Activated gamma-delta T cell (primary cell): ENCODE data around the gene MAFB.

ENCODE experiments used
- DNase-seq: peaks from one replicate; lab custom pipeline; 2025; lab: John Stamatoyannopoulos, UW

Gene MAFB

GRCh38 chr20:40703975-40704530 is 15.0 kb upstream of the MAFB start:
- no peak for DNase-seq

- DNase-seq, result no peak
These were observed 13.5 kb upstream of the MAFB start for GRCh38 chr20:40702504-40702903.

DNA sequence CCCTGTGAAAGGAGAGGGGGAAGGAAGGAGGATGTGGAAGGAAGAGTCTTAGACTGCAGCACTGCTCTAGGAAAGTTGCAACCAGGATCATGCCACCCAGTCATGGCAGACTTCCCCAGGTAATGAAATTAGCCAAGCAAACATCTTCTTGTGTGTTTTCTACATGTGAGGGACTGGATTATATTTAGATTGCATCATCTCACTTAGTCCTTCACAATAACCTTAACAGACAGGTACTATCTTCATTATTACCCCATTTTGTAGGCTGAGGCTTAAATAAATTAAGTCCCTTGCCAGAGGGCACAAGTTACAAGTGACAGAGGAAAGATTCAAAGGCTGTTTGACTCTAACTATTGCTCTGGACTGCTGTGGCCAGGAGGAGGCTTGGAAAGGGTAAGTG is 9.7 kb upstream of the MAFB start:
- no peak for DNase-seq

DNA sequence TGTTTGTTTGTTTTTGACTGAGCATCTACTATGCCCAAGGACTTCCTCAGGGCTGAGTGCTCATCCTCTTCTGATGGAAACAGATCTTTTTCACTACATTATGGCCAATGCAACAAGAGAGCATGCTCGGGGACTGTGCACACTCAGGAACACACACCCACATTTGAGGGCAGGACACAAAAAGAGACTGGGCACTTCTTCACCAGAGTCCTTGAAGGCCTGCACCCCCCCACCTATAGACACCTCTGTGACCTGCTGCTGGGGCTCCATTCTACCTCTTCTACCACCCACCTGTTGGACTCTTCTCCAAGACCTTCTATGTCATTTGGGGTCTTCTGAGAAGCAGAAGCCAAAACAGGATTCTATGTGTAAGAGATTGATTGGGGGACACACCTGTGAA is 9.2 kb upstream of the MAFB start:
- no peak for DNase-seq

- DNase-seq, result no peak
These were observed 8.5 kb upstream of the MAFB start for GRCh38 chr20:40697541-40697940.

- DNase-seq, result no peak
These were observed 6.2 kb upstream of the MAFB start for GRCh38 chr20:40695214-40695613.

DNA sequence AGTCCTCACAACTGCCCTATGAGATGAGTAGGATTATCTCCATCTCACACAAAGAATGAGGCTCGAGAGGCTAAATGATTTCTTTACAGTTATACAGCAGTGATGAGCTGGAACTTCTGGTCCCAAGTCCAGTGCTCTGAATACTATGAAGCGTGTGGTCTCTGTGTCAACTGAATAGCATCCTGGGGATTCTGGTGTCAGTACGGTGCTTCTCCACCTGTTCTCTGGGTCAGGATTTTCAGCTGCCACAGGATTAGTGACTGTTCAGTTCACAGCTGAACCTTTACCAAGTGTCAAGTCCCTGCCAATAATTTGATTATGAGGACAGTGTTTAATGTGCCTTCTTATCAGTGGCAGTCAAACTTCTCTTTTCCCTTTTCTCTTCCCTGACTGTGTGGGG is 5.2 kb upstream of the MAFB start:
- no peak for DNase-seq

DNA sequence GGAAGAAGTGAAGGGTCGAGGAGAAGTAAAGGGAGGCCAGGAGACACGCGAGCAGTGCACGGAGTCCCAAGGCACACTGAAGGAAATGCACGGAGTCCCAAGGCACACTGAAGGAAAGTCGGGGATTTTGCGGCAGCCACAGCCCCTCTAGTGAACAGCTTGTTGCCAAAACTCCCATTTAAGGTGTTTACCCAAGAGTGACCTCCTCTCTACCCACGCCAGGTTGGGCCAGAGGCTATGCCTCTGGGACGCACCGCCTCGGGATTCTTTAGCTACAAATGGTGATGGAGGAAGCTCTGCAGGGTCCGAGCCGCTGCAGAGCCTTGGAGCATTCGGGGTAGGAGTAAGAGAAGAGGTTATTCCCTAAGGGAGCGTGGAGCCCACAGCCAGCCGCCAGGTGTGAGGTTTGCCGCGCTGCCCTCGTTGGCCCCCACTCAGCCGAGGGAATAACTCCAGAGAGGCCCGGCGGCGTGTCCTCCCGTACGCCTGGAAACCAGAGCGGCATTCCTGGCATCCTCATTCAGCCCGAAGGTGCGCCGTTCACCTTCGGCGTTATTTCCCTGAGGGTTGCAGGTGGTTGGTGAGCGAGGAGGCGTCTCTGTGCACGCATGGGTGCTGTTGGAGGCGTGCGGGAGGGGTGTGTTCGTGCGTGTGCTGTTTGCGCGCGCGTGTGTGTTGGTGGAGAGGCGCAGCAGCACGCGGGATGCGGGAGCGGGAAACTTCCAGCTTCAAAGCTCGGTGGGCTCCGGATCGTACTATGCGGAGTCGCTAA is 3.4 kb upstream of the MAFB start:
- DNase-seq, result no peak

GRCh38 chr20:40691566-40692239 is 2.7 kb upstream of the MAFB start:
- no peak for DNase-seq

DNA sequence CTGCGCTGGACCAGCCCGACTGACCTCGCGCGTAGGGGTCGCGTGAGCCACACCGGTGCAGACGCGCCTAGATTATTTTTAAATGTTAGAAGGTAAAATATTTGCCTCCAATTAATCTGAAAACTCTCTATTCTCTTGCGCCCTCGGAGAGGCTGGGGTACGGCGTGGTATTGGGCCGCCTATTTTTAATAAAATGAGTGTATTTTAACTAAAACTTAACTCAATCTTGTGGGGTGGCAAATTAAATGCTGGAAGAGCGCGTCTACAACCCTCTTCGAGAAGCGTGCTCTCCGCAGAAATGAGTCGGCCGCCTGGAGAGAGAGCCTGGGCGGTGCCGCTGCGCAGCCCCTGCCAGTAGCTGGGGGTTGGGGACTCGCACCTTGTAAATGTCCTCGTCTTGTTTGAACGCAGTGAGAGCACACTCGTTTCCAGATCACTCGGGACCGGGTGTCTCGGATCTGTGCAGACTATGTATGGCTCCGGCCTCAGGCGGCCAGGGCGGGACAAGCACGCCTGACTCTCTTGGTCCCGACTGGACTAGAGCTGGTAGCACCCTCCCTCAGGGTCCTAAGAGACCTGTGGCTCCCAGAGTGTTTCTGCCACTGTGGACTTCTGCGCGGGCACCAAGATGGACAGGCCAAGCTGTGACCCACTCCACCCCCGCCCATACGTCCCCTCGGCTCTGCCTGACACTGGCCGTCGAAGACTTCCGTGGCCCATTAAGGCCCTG is 2.0 kb upstream of the MAFB start:
- DNase-seq, result no peak

DNA sequence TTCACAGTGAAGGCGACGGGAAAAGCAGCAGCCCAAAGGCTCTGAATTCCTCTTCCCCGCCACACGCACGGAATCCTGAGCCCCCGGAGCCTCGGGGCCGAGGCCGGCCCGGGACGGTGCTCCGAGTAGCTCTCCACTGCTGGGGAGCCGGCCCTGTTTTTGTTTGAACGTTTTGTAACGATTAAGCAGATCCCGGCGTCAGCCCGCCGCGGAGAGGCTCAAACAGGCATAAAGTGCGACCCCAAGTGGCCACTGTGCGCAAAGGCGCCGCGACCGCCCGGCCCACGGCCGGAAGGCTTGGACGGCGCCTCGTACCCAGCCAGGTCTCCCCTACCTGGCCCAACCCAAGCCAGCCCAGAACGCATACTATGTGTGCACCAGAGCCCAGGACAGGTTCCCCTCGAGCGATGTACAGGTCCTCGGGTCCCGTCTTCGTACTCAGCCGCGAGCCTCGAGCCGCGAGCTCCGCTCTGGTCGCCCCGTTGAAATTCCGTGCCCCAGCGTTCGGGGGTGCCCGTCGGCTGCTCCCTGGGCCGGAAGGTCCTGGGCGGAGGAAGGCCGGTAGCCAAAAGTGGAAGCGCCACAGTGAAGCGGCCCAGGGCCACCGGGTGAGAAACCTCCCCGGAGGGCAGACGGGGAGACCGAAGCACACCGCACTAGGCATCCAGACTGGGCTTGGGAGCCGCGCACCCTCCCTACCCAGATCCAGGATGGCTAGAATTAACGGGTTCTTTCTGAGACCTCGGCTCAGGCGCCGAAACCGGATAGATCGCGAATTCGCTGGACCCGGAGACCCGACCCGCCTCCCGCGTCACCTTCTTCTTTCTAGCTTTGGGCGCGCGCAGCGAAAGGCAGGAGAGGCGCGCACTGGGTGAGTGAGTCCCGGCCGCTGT is 1.2 kb upstream of the MAFB start:
- no peak for DNase-seq

- DNase-seq, result no peak
These were observed 622 bp downstream of the MAFB start for GRCh38 chr20:40688129-40689099.

DNA sequence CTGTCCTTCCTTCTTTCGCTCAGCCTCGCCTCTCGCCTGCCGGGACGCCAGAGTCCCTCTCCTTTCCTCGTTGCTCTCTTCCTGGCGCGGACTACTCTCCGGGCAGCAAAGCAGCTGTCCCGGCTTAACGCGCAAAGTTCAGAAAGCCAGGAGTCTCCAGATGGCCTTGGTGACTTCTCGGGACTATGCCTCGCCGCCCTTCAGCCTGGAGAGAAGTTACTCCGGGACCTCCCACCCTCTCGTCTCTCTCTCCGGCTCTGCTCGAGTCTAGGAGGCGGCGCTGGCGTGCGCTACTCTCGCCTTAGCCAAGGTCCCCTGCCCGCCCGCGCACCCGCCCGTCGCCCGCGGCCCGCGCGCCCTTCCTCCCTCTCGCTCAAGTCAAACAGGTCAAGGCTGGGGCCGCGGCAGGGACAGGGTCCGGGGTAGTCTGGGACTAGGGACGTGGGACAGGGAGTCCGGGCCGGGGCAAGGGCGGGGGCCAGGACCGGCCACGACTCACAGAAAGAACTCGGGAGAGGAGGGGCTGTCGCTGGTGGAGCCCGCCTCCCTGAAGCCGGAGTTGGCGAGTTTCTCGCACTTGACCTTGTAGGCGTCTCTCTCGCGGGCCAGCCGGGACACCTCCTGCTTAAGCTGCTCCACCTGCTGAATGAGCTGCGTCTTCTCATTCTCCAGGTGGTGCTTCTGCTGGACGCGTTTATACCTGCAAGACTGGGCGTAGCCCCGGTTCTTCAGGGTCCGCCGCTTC is 1.5 kb downstream of the MAFB start:
- DNase-seq, result no peak

GRCh38 chr20:40686893-40687292 is 2.1 kb downstream of the MAFB start:
- no peak for DNase-seq

DNA sequence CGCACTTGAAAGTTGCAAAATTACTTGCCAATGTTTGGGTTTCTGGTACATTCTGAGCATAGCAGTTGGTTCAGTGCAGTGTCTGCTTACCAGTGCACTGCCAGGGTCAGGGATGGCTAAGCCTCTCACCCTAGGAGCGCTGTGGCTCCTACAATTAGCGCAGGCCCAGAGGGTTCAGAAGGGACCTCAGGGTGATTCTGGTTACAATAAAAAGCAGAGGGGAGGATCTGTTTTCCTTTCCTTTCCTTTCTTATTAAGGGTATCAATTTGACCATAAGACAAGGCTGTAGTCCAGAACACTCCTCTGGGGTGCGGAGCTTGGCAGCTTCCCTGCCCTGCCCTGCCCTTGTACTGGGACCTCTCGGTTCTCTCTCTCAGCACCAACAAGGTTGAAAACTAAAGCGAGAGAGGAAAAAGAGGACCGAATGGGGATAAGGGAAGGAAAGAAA is 2.6 kb downstream of the MAFB start:
- no peak for DNase-seq

DNA sequence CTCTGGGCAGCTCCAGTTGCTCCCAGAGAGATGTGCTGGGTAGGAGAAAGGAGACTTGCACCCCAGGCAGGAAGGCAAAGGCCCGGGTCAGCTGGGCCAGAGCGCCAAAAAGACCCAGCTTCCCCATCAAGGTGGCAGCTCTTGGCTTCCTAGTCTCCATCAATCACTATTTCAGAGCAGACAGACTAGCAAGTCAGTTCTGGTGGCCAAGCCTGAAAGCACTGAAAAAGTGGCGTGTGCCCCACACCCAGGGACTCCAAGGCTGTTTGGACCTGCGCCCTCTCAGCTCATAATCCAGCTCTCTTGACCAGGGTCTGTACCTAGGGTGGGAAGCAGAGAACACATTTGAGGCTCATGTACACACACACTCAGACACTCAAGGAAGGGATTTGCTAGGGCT is 3.7 kb downstream of the MAFB start:
- no peak for DNase-seq

DNA sequence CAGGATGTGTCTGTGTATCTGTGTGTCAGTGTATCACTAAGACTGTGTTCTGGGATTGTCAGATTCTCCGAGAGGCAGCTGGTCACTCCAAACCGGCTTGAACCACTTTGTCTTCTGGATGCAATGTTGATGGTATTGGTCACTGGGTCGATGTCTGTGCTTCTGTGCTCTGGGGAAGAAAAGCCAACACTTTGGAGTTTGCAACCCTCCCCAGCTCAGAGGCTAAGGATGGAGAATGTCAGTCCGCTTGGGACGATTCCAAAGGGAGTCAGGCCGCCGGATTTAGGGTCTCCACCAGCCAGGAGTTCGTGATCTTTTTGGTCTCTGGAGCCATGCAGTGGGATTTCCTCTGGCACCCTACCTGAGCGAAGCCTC is 5.2 kb downstream of the MAFB start:
- DNase-seq, result no peak

DNA sequence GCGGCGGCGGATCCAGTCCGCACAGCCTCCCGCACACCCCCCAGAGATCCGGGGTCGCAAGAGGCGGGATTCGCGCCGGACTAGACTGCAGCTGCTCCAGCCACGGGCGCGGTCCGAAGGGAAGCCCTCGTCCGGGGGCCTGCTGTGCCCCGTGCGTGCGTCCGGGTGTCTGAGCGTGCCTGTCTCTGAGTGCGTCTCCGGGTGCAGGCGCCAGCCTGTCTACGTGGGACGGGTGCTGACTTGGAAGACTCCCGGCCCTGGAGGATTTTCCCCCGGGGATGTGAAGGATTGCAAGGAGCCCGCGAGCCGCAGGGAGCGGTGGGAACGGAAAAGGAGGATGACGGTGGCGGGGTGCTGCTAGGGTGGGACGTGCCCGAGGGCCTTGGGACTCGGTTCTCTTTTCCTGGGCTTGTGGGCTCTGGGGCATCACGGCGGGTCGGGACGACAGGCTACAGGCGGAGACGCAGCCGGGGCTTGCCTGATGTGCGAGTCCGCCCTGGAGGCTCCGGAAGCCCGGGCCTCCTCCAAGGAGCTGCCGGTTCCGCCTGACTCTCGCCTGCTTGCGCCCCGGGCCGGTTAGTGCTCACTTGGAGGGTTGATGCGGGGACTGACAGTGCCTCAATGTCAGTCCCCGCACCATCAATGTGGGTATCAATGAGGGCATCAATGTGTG is 5.7 kb downstream of the MAFB start:
- DNase-seq, result no peak
